Anterior cingulate cortex (tissue), 58 donors: ENCODE data around the gene DENND1A.

ENCODE experiments used
- DNase-seq, 58 donors: peaks; one replicate each; lab custom pipeline; 2025; lab: John Stamatoyannopoulos, UW

The DENND1A gene

GRCh38 chr9:123778232-123778902 is 151.6 kb downstream of the DENND1A start:
- DNase-seq, result no peak

- DNase-seq, result no peak
These were observed 153.0 kb downstream of the DENND1A start for GRCh38 chr9:123776708-123777537.

- DNase-seq, result no peak
These were observed 154.3 kb downstream of the DENND1A start for GRCh38 chr9:123775289-123776284.

- DNase-seq, result no peak
These were observed 156.1 kb downstream of the DENND1A start for GRCh38 chr9:123773783-123774182.

GRCh38 chr9:123772967-123773366 is 157.0 kb downstream of the DENND1A start:
- no peak for DNase-seq

- DNase-seq, result no peak
These were observed 157.6 kb downstream of the DENND1A start for GRCh38 chr9:123772374-123772773.

- no peak for DNase-seq
These were observed 158.2 kb downstream of the DENND1A start for GRCh38 chr9:123771690-123772089.

- peak in 17 of 58 donors; percentile 5 to 31 (median 13) for DNase-seq
These were observed 160.2 kb downstream of the DENND1A start for GRCh38 chr9:123769719-123770118.

- DNase-seq, result no peak
These were observed 165.9 kb downstream of the DENND1A start for GRCh38 chr9:123763910-123764588.

- DNase-seq, result no peak
These were observed 167.9 kb downstream of the DENND1A start for GRCh38 chr9:123761905-123762605.

- DNase-seq, result no peak
These were observed 172.0 kb downstream of the DENND1A start for GRCh38 chr9:123757960-123758359.

GRCh38 chr9:123757547-123757946 is 172.4 kb downstream of the DENND1A start:
- DNase-seq, result no peak

- DNase-seq, result no peak
These were observed 173.3 kb downstream of the DENND1A start for GRCh38 chr9:123756484-123757106.

- no peak for DNase-seq
These were observed 176.2 kb downstream of the DENND1A start for GRCh38 chr9:123753669-123754258.

GRCh38 chr9:123753016-123753415 is 176.9 kb downstream of the DENND1A start:
- no peak for DNase-seq

GRCh38 chr9:123749580-123750202 is 180.2 kb downstream of the DENND1A start:
- peak in 2 of 58 donors; percentile 3 to 17 for DNase-seq

- DNase-seq, result no peak
These were observed 183.2 kb downstream of the DENND1A start for GRCh38 chr9:123746765-123747164.

- DNase-seq, result no peak
These were observed 184.0 kb downstream of the DENND1A start for GRCh38 chr9:123745933-123746332.
